NCI-H2107 (cell line): ENCODE measurements around the gene MSI2.

ENCODE experiments used
- DNase-seq: peaks from one replicate; lab custom pipeline; 2025; lab: John Stamatoyannopoulos, UW

MSI2 gene

GRCh38 chr17:57270801-57271245 lies 14.5 kb downstream of the MSI2 start:
- DNase-seq: no peak

DNA sequence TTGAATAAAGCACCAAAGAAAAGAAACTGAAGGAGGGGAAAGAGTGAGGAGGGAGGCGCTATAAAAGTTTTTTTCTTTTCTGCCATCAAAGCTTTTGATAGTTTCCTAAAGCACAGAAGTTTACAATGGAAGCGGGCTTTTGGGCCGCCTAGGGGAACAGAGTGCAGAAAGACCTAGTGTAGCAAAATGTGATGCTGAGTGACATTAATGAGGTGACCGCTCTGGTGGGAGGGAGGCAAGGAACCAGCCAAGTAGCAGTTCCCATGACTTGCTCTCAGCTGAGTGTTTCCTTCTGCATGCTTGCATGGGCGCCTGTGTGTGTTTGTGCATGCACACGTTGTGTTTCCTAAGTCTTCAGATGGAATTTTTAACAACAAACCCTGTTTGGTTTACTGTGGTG lies 15.5 kb downstream of the MSI2 start:
- DNase-seq: no peak

DNA sequence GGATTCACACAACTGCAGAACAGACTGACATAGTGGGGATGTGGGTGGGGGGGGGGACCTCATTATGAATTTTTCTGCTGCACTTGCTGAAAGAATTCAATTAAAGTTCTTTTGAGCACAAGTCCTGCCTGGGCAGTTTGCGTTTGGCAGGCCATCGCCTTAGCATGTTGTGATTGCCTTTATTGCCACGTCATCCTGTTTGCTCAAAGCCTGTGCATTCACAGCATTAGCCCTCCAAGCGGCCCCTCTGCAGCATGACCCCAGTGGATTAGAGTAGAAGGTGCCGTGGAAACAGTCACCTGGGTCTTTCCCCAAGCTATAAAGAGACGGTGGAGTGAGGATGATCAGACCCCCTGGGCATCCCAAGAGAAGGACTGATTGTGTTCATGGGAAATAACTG lies 17.2 kb downstream of the MSI2 start:
- no peak for DNase-seq

DNA sequence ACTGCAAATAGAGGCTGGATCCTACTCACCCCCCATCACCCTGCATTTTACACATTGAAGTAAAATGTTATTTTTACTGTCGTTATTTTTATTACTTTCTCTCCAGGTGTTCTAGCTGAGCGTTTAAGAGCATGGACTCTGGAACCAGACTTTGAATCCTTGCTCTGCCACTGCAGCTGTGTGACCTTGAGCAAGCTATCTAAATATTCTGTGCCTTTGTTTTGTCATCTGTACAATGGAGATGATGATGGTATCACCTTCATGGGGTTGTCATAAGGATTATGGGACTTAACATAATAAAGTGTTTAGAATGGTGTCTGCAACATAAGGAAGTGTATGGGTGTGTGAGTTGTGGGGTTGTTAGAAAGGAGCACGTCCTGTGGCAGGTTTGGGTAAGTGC lies 17.8 kb downstream of the MSI2 start:
- no peak for DNase-seq

DNA sequence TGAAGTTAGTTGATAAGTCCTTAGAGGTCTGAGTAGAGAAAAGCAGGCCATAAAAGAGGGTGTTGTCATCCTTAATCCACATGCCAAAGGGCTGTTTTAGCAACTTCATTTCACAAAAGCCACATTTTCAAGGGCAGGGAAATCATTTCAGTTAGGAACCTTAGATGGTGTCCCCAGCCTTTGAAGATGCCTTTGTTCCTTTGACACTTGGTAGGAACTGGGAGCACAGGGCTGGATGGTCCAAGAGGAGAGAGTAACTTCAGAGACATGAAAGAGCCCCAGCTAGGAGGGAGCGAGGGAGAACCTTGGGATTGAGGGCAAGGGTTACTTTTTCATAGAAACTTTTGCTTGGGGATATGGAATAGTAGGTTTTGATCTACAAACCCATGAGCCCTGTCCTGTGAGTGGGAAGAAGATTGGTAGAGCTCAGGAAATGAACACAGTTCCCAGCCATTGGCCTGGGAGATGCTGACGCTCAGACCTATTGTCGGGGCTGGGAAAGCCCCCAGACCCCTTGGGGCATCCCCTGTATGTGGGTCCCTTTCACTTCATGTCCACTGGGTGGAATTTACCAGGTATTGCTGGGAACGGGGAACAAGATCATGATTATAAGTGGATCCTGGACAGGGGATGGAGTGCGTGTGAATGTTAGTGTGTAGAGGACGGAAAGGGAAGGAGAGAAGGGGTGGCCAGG lies 18.9 kb downstream of the MSI2 start:
- no peak for DNase-seq

GRCh38 chr17:57276621-57277020 lies 20.3 kb downstream of the MSI2 start:
- DNase-seq: no peak

GRCh38 chr17:57277923-57278604 lies 21.7 kb downstream of the MSI2 start:
- no peak for DNase-seq

GRCh38 chr17:57278740-57279387 lies 22.5 kb downstream of the MSI2 start:
- no peak for DNase-seq

GRCh38 chr17:57279432-57279831 lies 23.1 kb downstream of the MSI2 start:
- no peak for DNase-seq

GRCh38 chr17:57281887-57282286 lies 25.6 kb downstream of the MSI2 start:
- no peak for DNase-seq

GRCh38 chr17:57282296-57282695 lies 26.0 kb downstream of the MSI2 start:
- no peak for DNase-seq

- DNase-seq: no peak
Observed at GRCh38 chr17:57283203-57283971, 27.1 kb downstream of the MSI2 start.

DNA sequence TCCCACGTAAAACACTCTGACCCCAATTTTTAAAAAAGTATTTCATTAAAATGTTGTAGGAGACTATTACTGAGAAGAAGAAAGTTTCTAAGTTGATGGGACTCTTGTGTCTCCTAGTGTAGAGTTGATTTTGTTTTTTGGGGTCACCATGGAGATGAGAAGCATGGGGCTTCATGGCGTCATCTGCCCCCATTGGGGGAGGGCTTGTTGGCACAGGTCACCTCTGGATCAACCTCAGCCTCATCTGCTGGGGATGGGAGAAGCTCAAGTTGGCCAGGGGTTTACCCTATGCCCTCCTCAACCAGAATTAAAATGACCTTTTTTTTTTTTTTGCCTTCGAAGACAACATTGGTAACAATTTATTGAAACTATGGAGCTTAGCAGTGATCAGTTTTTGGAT lies 28.3 kb downstream of the MSI2 start:
- no peak for DNase-seq

- DNase-seq: no peak
Observed at GRCh38 chr17:57284984-57285646, 28.8 kb downstream of the MSI2 start.

DNA sequence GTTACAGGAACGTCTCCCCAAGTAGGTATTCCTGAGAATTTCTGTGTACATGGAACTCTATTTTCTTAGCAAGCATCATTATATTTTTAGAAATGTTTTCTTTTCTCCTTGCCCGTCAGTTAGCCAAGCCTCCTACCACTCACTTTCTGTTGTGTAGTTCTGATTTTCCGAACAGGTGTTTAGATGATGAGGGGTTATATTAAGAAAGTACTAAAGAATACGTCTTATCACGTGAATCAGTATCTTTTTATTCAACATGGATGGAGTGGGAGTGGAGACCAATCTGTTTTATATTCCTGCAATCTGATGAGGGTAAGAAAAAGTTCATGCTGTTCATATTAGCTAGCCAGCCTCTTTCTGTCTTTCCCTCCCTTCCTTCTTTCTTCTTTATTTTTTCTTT lies 29.4 kb downstream of the MSI2 start:
- no peak for DNase-seq

- DNase-seq: no peak
Observed at GRCh38 chr17:57286399-57287105, 30.2 kb downstream of the MSI2 start.

GRCh38 chr17:57288040-57288772 lies 31.9 kb downstream of the MSI2 start:
- DNase-seq: no peak

GRCh38 chr17:57288773-57289121 lies 32.4 kb downstream of the MSI2 start:
- no peak for DNase-seq

- no peak for DNase-seq
Observed at GRCh38 chr17:57289130-57289529, 32.8 kb downstream of the MSI2 start.

- DNase-seq: no peak
Observed at GRCh38 chr17:57289613-57290012, 33.3 kb downstream of the MSI2 start.

- no peak for DNase-seq
Observed at GRCh38 chr17:57290981-57291380, 34.7 kb downstream of the MSI2 start.
